HUES6 (cell line): ENCODE results near the gene SLC8A1.

ENCODE experiments used
- H3K27ac ChIP-seq: 2 replicates; pipeline ENCODE4 v1.7.0; 2013; ENCODE audit warnings: low read depth, mild to moderate bottlenecking, low read length, inconsistent platforms
- H3K27me3 ChIP-seq: 2 replicates; pipeline ENCODE4 v1.6.1; 2013; ENCODE audit warnings: low read length; ENCODE audit not compliant: control insufficient read depth, insufficient read depth
- H3K36me3 ChIP-seq: 2 replicates; pipeline ENCODE4 v1.6.1; 2013; ENCODE audit warnings: low read length; ENCODE audit not compliant: control insufficient read depth, insufficient read depth
- H3K4me1 ChIP-seq: 2 replicates; pipeline ENCODE4 v1.6.1; 2013; ENCODE audit warnings: low read length; ENCODE audit not compliant: control insufficient read depth, insufficient read depth
- H3K4me3 ChIP-seq: 2 replicates; pipeline ENCODE4 v1.5.1; 2013; ENCODE audit warnings: low read depth, low read length
- H3K9ac ChIP-seq: one replicate; pipeline ENCODE4 v1.6.1; 2013; ENCODE audit warnings: mild to moderate bottlenecking, low read length
- H3K9me3 ChIP-seq: 2 replicates; pipeline ENCODE4 v1.6.1; 2013; ENCODE audit warnings: low read depth, low read length; ENCODE audit not compliant: control insufficient read depth, insufficient read depth

SLC8A1 gene

GRCh38 chr2:40348665-40349064, 103.2 kb downstream of the SLC8A1 start:
- H3K27ac ChIP-seq, result no peak overlapping the region
- no peak overlapping the region for H3K9ac ChIP-seq
- no peaks in the 10 kb centered on the region for H3K36me3 ChIP-seq
- no peaks in the 10 kb centered on the region for H3K4me1 ChIP-seq
- H3K9me3 ChIP-seq, result no peaks in the 10 kb centered on the region
- H3K27me3 ChIP-seq, result no peaks in the 10 kb centered on the region
- no peak overlapping the region for H3K4me3 ChIP-seq

DNA sequence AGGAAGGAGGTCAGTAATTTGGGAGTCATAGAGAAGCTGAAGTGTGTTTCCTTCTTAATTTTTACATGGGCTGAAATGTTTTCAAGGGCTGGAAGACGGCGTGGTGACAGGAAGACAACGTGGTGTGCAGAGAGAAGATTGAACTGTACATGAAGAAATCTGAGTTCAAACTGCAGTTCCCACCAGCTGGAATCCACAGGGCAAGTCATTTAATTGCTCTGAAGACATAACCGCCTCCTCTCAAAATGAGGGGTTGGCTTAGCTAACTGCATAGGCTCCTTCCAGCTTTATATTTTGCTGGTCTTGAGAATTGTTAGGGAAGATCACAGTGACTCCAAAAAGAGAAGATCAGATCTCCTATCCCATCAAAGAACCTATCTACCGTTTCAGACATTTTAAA, 103.9 kb downstream of the SLC8A1 start:
- no peaks in the 10 kb centered on the region for H3K9me3 ChIP-seq
- H3K27ac ChIP-seq, result no peak overlapping the region
- no peaks in the 10 kb centered on the region for H3K36me3 ChIP-seq
- H3K27me3 ChIP-seq, result no peaks in the 10 kb centered on the region
- H3K9ac ChIP-seq, result no peak overlapping the region
- no peaks in the 10 kb centered on the region for H3K4me1 ChIP-seq
- no peak overlapping the region for H3K4me3 ChIP-seq

GRCh38 chr2:40346535-40347354, 105.1 kb downstream of the SLC8A1 start:
- Histone ChIP-seq H3K9me3 (no peaks in the 10 kb centered on the region), H3K4me3 (no peak overlapping the region), H3K4me1 (no peaks in the 10 kb centered on the region), H3K27me3 (no peaks in the 10 kb centered on the region), H3K27ac (no peak overlapping the region), H3K9ac (no peak overlapping the region), H3K36me3 (no peaks in the 10 kb centered on the region)

DNA sequence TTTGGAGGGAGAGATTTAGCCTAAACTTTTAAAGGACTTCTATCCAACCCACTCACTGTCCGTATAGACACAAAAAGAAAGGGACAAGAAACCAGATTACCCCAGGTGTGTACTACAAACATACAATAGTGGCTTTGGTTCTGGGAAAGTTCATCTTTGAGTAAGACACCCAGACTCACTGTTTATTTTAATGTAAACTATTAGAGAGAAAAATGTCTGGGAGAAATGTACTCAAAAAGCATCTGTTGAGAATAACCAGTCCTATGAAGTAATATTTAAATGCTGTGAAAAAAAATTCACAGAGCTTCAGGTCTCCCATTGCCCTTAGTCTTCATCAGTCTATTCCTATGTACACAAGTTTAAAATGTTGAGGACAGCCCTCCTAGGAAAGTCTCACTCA, 107.5 kb downstream of the SLC8A1 start:
- no peaks in the 10 kb centered on the region for H3K9me3 ChIP-seq
- H3K27me3 ChIP-seq, result no peaks in the 10 kb centered on the region
- H3K9ac ChIP-seq, result no peak overlapping the region
- H3K4me1 ChIP-seq, result no peaks in the 10 kb centered on the region
- H3K36me3 ChIP-seq, result no peaks in the 10 kb centered on the region
- no peak overlapping the region for H3K4me3 ChIP-seq
- H3K27ac ChIP-seq, result no peak overlapping the region

DNA sequence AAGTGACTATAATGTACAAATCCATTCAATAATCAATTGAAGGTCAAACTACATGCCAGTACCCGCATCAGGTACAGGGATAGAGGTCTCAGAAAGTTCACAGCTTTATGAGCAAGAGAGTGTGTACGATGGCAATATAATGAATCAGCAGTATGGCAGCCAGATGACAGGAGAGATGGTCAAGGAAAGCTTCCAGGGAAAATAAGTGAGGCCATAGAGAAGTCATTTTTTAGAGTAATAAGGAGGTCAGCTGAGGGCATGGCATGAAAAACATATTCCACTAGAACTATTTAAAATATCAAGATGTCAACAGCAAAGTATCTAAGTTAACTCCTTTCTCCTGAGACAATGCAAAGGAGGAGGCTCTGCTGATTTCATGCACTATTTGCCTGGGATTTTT, 108.0 kb downstream of the SLC8A1 start:
- H3K4me1 ChIP-seq, result no peaks in the 10 kb centered on the region
- H3K9ac ChIP-seq, result no peak overlapping the region
- no peaks in the 10 kb centered on the region for H3K27me3 ChIP-seq
- no peak overlapping the region for H3K27ac ChIP-seq
- no peaks in the 10 kb centered on the region for H3K36me3 ChIP-seq
- no peaks in the 10 kb centered on the region for H3K9me3 ChIP-seq
- no peak overlapping the region for H3K4me3 ChIP-seq

GRCh38 chr2:40341198-40341597, 110.7 kb downstream of the SLC8A1 start:
- Histone ChIP-seq H3K36me3 (no peaks in the 10 kb centered on the region), H3K9me3 (no peaks in the 10 kb centered on the region), H3K4me1 (no peaks in the 10 kb centered on the region), H3K4me3 (no peak overlapping the region), H3K27me3 (no peaks in the 10 kb centered on the region), H3K9ac (no peak overlapping the region), H3K27ac (no peak overlapping the region)

- no peaks in the 10 kb centered on the region; the same call in 1 of the 2 replicates for H3K4me1 ChIP-seq
- no peak overlapping the region for H3K27ac ChIP-seq
- H3K27me3 ChIP-seq, result no peaks in the 10 kb centered on the region
- H3K9me3 ChIP-seq, result no peaks in the 10 kb centered on the region
- H3K4me3 ChIP-seq, result no peak overlapping the region
- no peaks in the 10 kb centered on the region for H3K36me3 ChIP-seq
- H3K9ac ChIP-seq, result no peak overlapping the region
Measured at GRCh38 chr2:40339026-40339425, 112.9 kb downstream of the SLC8A1 start.

- Histone ChIP-seq H3K4me3 (no peak overlapping the region), H3K27ac (no peak overlapping the region), H3K9ac (no peak overlapping the region), H3K4me1 (no peaks in the 10 kb centered on the region; the same call in 1 of the 2 replicates), H3K9me3 (no peaks in the 10 kb centered on the region), H3K27me3 (no peaks in the 10 kb centered on the region), H3K36me3 (no peaks in the 10 kb centered on the region)
Measured at GRCh38 chr2:40332191-40332826, 119.6 kb downstream of the SLC8A1 start.

DNA sequence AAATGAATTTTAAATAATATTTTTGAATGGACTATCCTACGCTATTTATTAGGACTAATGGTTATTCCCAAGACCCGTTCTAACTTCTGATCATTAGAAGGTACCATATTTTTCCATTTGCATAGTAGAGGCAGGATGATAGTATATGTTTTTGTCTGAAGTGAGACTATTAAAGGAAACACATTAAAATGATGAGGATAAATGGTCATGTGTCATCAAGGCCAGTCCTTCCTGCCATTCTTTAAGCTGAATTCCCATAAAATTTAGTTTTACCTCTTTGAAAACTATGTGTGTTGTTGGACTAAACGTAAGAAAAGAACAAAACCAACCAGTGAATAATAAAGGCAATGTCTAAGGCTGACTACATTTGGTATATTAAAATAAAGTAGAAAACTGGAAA, 121.8 kb downstream of the SLC8A1 start:
- Histone ChIP-seq H3K9ac (no peak overlapping the region), H3K27me3 (no peaks in the 10 kb centered on the region), H3K27ac (no peak overlapping the region), H3K4me3 (no peak overlapping the region), H3K9me3 (no peaks in the 10 kb centered on the region), H3K36me3 (no peaks in the 10 kb centered on the region), H3K4me1 (no peaks in the 10 kb centered on the region; the same call in 1 of the 2 replicates)

DNA sequence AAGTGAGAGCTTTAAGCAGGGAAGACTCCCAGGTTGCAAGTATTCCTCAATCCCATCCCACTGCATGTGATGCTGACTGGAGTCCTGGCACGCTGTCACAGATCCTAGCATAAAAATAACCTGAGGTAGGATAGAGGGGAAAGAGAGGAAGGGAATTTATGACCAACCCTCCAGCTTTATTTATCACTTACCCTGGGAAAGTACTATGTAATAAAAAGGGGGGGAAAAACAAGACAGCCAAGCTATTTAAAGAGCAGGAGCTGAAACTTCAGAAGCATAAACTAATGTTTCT, 122.2 kb downstream of the SLC8A1 start:
- no peak overlapping the region for H3K4me3 ChIP-seq
- no peak overlapping the region for H3K9ac ChIP-seq
- H3K9me3 ChIP-seq, result no peaks in the 10 kb centered on the region
- no peak overlapping the region for H3K27ac ChIP-seq
- H3K4me1 ChIP-seq, result no peaks in the 10 kb centered on the region; the same call in 1 of the 2 replicates
- H3K27me3 ChIP-seq, result no peaks in the 10 kb centered on the region
- H3K36me3 ChIP-seq, result no peaks in the 10 kb centered on the region

GRCh38 chr2:40325116-40325515, 126.8 kb downstream of the SLC8A1 start:
- Histone ChIP-seq H3K27me3 (no peaks in the 10 kb centered on the region), H3K27ac (no peak overlapping the region)

More at GRCh38 chr2:40325116-40325515, 126.8 kb downstream of the SLC8A1 start:
- Histone ChIP-seq H3K4me1 (no peaks in the 10 kb centered on the region), H3K36me3 (no peaks in the 10 kb centered on the region), H3K9me3 (no peaks in the 10 kb centered on the region), H3K4me3 (no peak overlapping the region), H3K9ac (no peak overlapping the region)
